Mucosa of gallbladder (tissue), 1 donor: Measurements from ENCODE around the gene PCBD1. TPM values are rescaled to one million over a fixed set of nuclear protein-coding genes. Genes with fewer than 3 reads are reported as not detected.
"Not testable (repeated sequence)": the region's sequence is repeated elsewhere in the genome, so short reads cannot be mapped to it uniquely, and the experiment has no call there.

Source experiments
- DNase-seq: peaks from one replicate; pipeline ENCODE4 v3.0.0-alpha.2; 2020; ENCODE audit warnings: low spot score
- total RNA-seq: library from RNA; stranded (reverse); gene quantifications from one replicate; pipeline ENCODE4 v1.2.1, GENCODE V29; 2021
- donor health status: DM: no; HTN: no; CAD: no.

The PCBD1 gene
- 142 TPM for total RNA-seq

- DNase-seq, result peak; percentile 79
Measured at GRCh38 chr10:70887804-70888800, at the start of gene PCBD1. Gene PCBD1, minus strand, starts transcription at chr10:70888565. Its CDS starts 32 bp downstream, at chr10:70888533.

- DNase-seq, result no peak
Measured at GRCh38 chr10:70937661-70938060, 49.3 kb upstream of the PCBD1 start.

- DNase-seq, result no peak
Measured at GRCh38 chr10:70936111-70936510, 47.7 kb upstream of the PCBD1 start.

- DNase-seq, result no peak
Measured at GRCh38 chr10:70935631-70936030, 47.3 kb upstream of the PCBD1 start.

- no peak for DNase-seq
Measured at GRCh38 chr10:70935125-70935625, 46.8 kb upstream of the PCBD1 start.

- DNase-seq, result no peak
Measured at GRCh38 chr10:70934701-70935100, 46.3 kb upstream of the PCBD1 start.

- no peak for DNase-seq
Measured at GRCh38 chr10:70932392-70933196, 44.2 kb upstream of the PCBD1 start.

- DNase-seq, result no peak
Measured at GRCh38 chr10:70931168-70931815, 42.9 kb upstream of the PCBD1 start.

GRCh38 chr10:70930263-70931000, 42.1 kb upstream of the PCBD1 start:
- no peak for DNase-seq

- no peak for DNase-seq
Measured at GRCh38 chr10:70928140-70928539, 39.8 kb upstream of the PCBD1 start.

- DNase-seq, result no peak
Measured at GRCh38 chr10:70927189-70927943, 39.0 kb upstream of the PCBD1 start.

GRCh38 chr10:70926226-70927000, 38.0 kb upstream of the PCBD1 start:
- DNase-seq, result no peak

- DNase-seq, result peak; percentile 40
Measured at GRCh38 chr10:70925377-70926225, 37.2 kb upstream of the PCBD1 start.

- DNase-seq, result no peak
Measured at GRCh38 chr10:70923696-70924095, 35.3 kb upstream of the PCBD1 start.

GRCh38 chr10:70921285-70921684, 32.9 kb upstream of the PCBD1 start:
- no peak for DNase-seq

- DNase-seq, result peak; percentile 53
Measured at GRCh38 chr10:70920519-70920918, 32.2 kb upstream of the PCBD1 start.

- DNase-seq, result not testable (repeated sequence)
Measured at GRCh38 chr10:70919906-70920305, 31.5 kb upstream of the PCBD1 start.

- DNase-seq, result no peak
Measured at GRCh38 chr10:70918851-70919530, 30.6 kb upstream of the PCBD1 start.
